ENCODE results near the gene ELMO1. TPM values are rescaled to one million over a fixed set of nuclear protein-coding genes. Genes with fewer than 3 reads are reported as not detected.

Gene ELMO1
- total and polyA plus RNA-seq, 4 donors, result 6.7 to 51.5 (median 14.8) TPM

DNA sequence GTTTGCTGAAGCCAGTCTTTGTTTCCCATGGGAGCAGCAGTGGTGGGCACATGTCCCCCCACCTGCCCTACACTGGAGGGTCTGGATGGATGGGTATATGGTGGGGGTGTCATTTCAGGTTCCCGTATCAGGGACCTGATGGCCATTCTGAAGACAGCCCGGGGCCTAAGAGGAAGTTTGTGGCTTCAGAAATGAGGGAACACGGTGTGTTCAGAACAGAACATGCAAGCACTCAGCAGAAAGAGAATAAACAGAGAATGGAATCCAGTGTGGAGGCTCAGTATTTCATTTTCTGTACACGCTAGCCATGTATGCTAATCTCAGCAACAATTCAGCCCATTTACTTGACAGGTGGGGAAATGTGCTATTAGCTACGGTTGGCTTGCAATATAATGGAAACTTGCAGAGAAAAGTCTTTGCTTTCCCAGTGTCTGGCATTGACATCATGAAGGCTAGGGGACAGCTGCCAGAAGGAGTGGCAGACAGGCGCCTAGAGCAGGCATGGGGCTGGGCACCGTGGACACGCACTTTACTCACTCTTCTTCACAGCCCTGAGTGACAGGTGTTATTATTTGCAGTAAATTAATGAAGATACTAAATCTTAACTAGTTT lies 98.6 kb downstream of the ELMO1 start:
- Histone ChIP-seq H3K4me1 (ENCODE audit: control insufficient read depth in 4 of 4, insufficient read depth in 4 of 4, low read length in 3 of 4) (peaks cover 2 to 18% (median 5%) of the 10 kb centered on the region in 4 donors), H3K9me3 (ENCODE audit: control insufficient read depth in 4 of 4, low read length in 3 of 4) (no peaks in the 10 kb centered on the region), H3K9ac (ENCODE audit: low read depth in 1 of 2, low read length in 2 of 2) (no peak overlapping the region), H3K27ac (ENCODE audit: low read depth in 1 of 2, low read length in 2 of 2) (no peak overlapping the region), H3K4me3 (ENCODE audit: low read depth in 1 of 3, low read length in 3 of 3) (no peak overlapping the region), H3K27me3 (ENCODE audit: control insufficient read depth in 4 of 4, insufficient read depth in 4 of 4, low read length in 3 of 4) (no peaks in the 10 kb centered on the region), H3K36me3 (ENCODE audit: control insufficient read depth in 4 of 4, insufficient read depth in 3 of 4, low read depth in 1 of 4, low read length in 3 of 4) (peaks cover 0 to 4% (median 0%) of the 10 kb centered on the region in 4 donors)
- WGBS, result 84% methylated on average over 8 of the region's 8 CpGs
- TF ChIP-seq HNF4G (IDR thresholded peaks at IDR 0.05), result no peak
- TF ChIP-seq HNF4A (conservative IDR thresholded peaks at IDR 0.05), result no peak
- TF ChIP-seq TAF1 (conservative IDR thresholded peaks at IDR 0.05), result no peak
- TF ChIP-seq FOXA2 (IDR thresholded peaks at IDR 0.05), result no peak
- no peak for TF ChIP-seq SP1 (IDR thresholded peaks at IDR 0.05)
- TF ChIP-seq NR2F2 (IDR thresholded peaks at IDR 0.05), result no peak
- no peak for TF ChIP-seq REST (IDR thresholded peaks at IDR 0.05)
- no peak for TF ChIP-seq JUND (IDR thresholded peaks at IDR 0.05)
- TF ChIP-seq GABPA (IDR thresholded peaks at IDR 0.05 in 1 of 2, conservative IDR thresholded peaks at IDR 0.05 in 1 of 2), result no peak
- TF ChIP-seq ZBTB33 (IDR thresholded peaks at IDR 0.05), result no peak
- no peak for TF ChIP-seq ATF3 (IDR thresholded peaks at IDR 0.05)
- TF ChIP-seq RAD21 (IDR thresholded peaks at IDR 0.05), result no peak
- no peak for TF ChIP-seq EGR1 (IDR thresholded peaks at IDR 0.05; ENCODE audit: low read depth in 2 of 2)
- TF ChIP-seq RXRA (IDR thresholded peaks at IDR 0.05), result no peak
- TF ChIP-seq YY1 (IDR thresholded peaks at IDR 0.05), result no peak
- TF ChIP-seq, protein P1, sequence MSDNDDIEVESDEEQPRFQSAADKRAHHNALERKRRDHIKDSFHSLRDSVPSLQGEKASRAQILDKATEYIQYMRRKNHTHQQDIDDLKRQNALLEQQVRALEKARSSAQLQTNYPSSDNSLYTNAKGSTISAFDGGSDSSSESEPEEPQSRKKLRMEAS (IDR thresholded peaks at IDR 0.05), result no peak
- TF ChIP-seq FOXA1 (IDR thresholded peaks at IDR 0.05), result no peak
- no peak for DNase-seq (ENCODE audit: low spot score)

GRCh38 chr7:37348982-37349381 lies 99.7 kb downstream of the ELMO1 start:
- DNase-seq (ENCODE audit: low spot score), result no peak
- TF ChIP-seq SP1 (IDR thresholded peaks at IDR 0.05) (no peak), FOXA2 (IDR thresholded peaks at IDR 0.05) (no peak), EGR1 (IDR thresholded peaks at IDR 0.05; ENCODE audit: low read depth in 2 of 2) (no peak), JUND (IDR thresholded peaks at IDR 0.05) (no peak), HNF4G (IDR thresholded peaks at IDR 0.05) (no peak), ATF3 (IDR thresholded peaks at IDR 0.05) (no peak), NR2F2 (IDR thresholded peaks at IDR 0.05) (no peak), REST (IDR thresholded peaks at IDR 0.05) (no peak), RAD21 (IDR thresholded peaks at IDR 0.05) (no peak), TAF1 (conservative IDR thresholded peaks at IDR 0.05) (no peak), ZBTB33 (IDR thresholded peaks at IDR 0.05) (no peak), YY1 (IDR thresholded peaks at IDR 0.05) (no peak)
- Histone ChIP-seq H3K36me3 (ENCODE audit: control insufficient read depth in 4 of 4, insufficient read depth in 3 of 4, low read depth in 1 of 4, low read length in 3 of 4) (peaks cover 0 to 4% (median 0%) of the 10 kb centered on the region in 4 donors), H3K4me3 (ENCODE audit: low read depth in 1 of 3, low read length in 3 of 3) (no peak overlapping the region), H3K9ac (ENCODE audit: low read depth in 1 of 2, low read length in 2 of 2) (no peak overlapping the region), H3K4me1 (ENCODE audit: control insufficient read depth in 4 of 4, insufficient read depth in 4 of 4, low read length in 3 of 4) (peaks cover 0 to 10% (median 0%) of the 10 kb centered on the region in 4 donors), H3K9me3 (ENCODE audit: control insufficient read depth in 4 of 4, low read length in 3 of 4) (no peaks in the 10 kb centered on the region), H3K27me3 (ENCODE audit: control insufficient read depth in 4 of 4, insufficient read depth in 4 of 4, low read length in 3 of 4) (no peaks in the 10 kb centered on the region), H3K27ac (ENCODE audit: low read depth in 1 of 2, low read length in 2 of 2) (no peak overlapping the region)
- WGBS, result 63% methylated on average over 4 of the region's 4 CpGs

Data from liver (tissue), 9 donors.